HG03097 (cell line): ENCODE measurements around the gene FOXJ2.
"Not testable (repeated sequence)": the region's sequence is repeated elsewhere in the genome, so short reads cannot be mapped to it uniquely, and the experiment has no call there.

Source experiments
- ATAC-seq: cut with Tn5 transposase; IDR thresholded peaks from one replicate; pipeline ENCODE4 v1.9.1; 2021; ENCODE audit not compliant: unreplicated experiment, low FRiP score

The FOXJ2 gene

GRCh38 chr12:8058506-8058905 is 26.0 kb downstream of the FOXJ2 start:
- ATAC-seq: no peak

GRCh38 chr12:8064131-8064530 is 31.6 kb downstream of the FOXJ2 start:
- ATAC-seq: no peak

GRCh38 chr12:8065991-8066594 is 33.6 kb downstream of the FOXJ2 start, which contains the start of gene C3AR1:
Gene C3AR1 (minus strand): TSS chr12:8066359. CDS start chr12:8060185, 6,174 bp downstream.
- ATAC-seq: peak; percentile 84

- ATAC-seq: no peak
These were observed 37.1 kb downstream of the FOXJ2 start for GRCh38 chr12:8069582-8069981.

GRCh38 chr12:8071820-8072219 is 39.3 kb downstream of the FOXJ2 start:
- ATAC-seq: not testable (repeated sequence)

- no peak for ATAC-seq
These were observed 43.4 kb downstream of the FOXJ2 start for GRCh38 chr12:8075935-8076334.

- no peak for ATAC-seq
These were observed 43.9 kb downstream of the FOXJ2 start for GRCh38 chr12:8076366-8076765.

GRCh38 chr12:8077207-8077606 is 44.7 kb downstream of the FOXJ2 start:
- no peak for ATAC-seq

GRCh38 chr12:8078398-8078797 is 45.9 kb downstream of the FOXJ2 start:
- ATAC-seq: no peak

- no peak for ATAC-seq
These were observed 46.4 kb downstream of the FOXJ2 start for GRCh38 chr12:8078916-8079315.

- no peak for ATAC-seq
These were observed 47.6 kb downstream of the FOXJ2 start for GRCh38 chr12:8080120-8080519.

- no peak for ATAC-seq
These were observed 48.9 kb downstream of the FOXJ2 start for GRCh38 chr12:8081251-8081920.

- no peak for ATAC-seq
These were observed 50.2 kb downstream of the FOXJ2 start for GRCh38 chr12:8082808-8083100.

GRCh38 chr12:8084351-8084750 is 51.8 kb downstream of the FOXJ2 start:
- ATAC-seq: not testable (repeated sequence)

GRCh38 chr12:8087666-8088065 is 55.1 kb downstream of the FOXJ2 start:
- ATAC-seq: no peak

GRCh38 chr12:8088574-8088973 is 56.1 kb downstream of the FOXJ2 start:
- ATAC-seq: no peak

GRCh38 chr12:8089277-8089676 is 56.8 kb downstream of the FOXJ2 start:
- not testable (repeated sequence) for ATAC-seq

- ATAC-seq: no peak
These were observed 57.2 kb downstream of the FOXJ2 start for GRCh38 chr12:8089716-8090115.

GRCh38 chr12:8093291-8093690 is 60.8 kb downstream of the FOXJ2 start:
- no peak for ATAC-seq

- no peak for ATAC-seq
These were observed 63.9 kb downstream of the FOXJ2 start for GRCh38 chr12:8096281-8096915.

GRCh38 chr12:8099235-8099634 is 66.7 kb downstream of the FOXJ2 start:
- ATAC-seq: no peak
